Activated naive CD4-positive, alpha-beta T cell treated with anti-CD3 and anti-CD28 coated beads for 36 hours (primary cell): ENCODE data around the gene PRKCE. TPM values are rescaled to one million over a fixed set of nuclear protein-coding genes. Genes with fewer than 3 reads are reported as not detected.

Experiments used
- CTCF ChIA-PET: fragments of 350-600 bp; sonication (Branson Sonifier 250); formaldehyde crosslinking; loops from one replicate; lab custom pipeline; 2021; ENCODE audit warnings: antibody characterized with exemption; lab: Charles Lee
- DNase-seq: peaks from one replicate; pipeline ENCODE4 v3.0.0-alpha.2; 2020
- H3K27ac Mint-ChIP-seq: one replicate; pipeline ENCODE4 v1.8.0; 2021; ENCODE audit warnings: mild to moderate bottlenecking, mixed read lengths
- H3K27me3 Mint-ChIP-seq: one replicate; pipeline ENCODE4 v1.8.0; 2021; ENCODE audit warnings: low read depth, mixed read lengths
- H3K36me3 Mint-ChIP-seq: one replicate; pipeline ENCODE4 v1.8.0; 2021; ENCODE audit warnings: low read depth, mixed read lengths
- H3K4me1 Mint-ChIP-seq: one replicate; pipeline ENCODE4 v1.8.0; 2021; ENCODE audit warnings: low read depth, mixed read lengths
- H3K4me3 Mint-ChIP-seq: one replicate; pipeline ENCODE4 v1.8.0; 2021; ENCODE audit warnings: mild to moderate bottlenecking, moderate library complexity, mixed read lengths
- H3K9me3 Mint-ChIP-seq: one replicate; pipeline ENCODE4 v1.8.0; 2021; ENCODE audit warnings: mixed read lengths
- intact Hi-C: fragments of 100-400 bp; cut with micrococcal nuclease; formaldehyde crosslinking; loops from one replicate; pipeline ENCODE4 v1.15.1; 2023
- total RNA-seq, 2 experiments: library from RNA; stranded (reverse); gene quantifications; one replicate each; pipeline ENCODE4 v1.2.3, GENCODE V29; 2021

Gene PRKCE
- total RNA-seq, 2 experiments from 2014 or later = 9.4 to 10.6 TPM

DNA sequence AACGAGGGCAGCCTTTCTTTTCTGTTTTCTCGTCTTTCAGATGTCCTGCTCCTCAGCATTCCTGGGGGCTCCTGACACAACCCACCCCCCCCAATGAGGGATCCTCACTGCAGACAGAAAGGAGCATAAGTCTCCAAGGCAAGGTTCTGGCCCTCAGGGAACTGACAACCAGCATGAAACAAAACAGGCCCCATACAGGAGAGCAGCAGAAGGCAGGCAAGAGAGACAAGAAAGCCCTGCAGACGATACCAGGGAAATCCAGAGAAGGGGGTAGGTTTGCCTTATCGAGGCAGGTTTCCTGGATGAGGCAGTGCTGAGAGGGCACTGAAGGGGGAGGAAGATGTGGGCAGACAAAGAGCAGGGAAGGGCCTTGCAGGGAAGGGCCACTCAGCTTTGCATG is 541.9 kb downstream of the PRKCE start:
- intact Hi-C loops = no loop called here
- Mint-ChIP-seq H3K4me3 (no peak overlapping the region), H3K27ac (no peak overlapping the region), H3K36me3 (peaks cover 2% of the 10 kb centered on the region), H3K4me1 (peaks cover 3% of the 10 kb centered on the region), H3K9me3 (no peaks in the 10 kb centered on the region), H3K27me3 (peaks cover 2% of the 10 kb centered on the region)
- CTCF ChIA-PET = interaction anchor here (0.8 kb wide), 1 partner anchor 243 kb away, joined by 4 read pairs; no protein-coding TSS in a partner anchor
- DNase-seq = no peak

DNA sequence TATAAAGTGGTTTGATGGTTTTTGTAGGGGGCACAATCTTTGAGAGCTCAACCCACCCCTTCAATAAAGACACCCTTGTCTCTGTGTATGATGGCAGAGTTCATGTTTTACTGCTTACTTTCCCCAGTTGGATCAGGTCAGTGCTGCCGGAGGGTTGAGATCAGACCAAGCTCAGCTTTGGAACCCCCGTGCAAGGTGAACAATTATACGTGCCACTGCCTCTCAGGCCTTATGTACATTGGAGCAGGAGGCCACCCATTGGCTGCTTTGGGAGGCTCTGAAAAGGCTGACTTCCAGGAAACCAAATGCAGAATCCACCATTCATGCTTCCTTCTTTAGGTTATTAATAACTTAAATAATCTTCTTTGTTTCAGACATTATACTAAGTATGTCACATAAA is 542.4 kb downstream of the PRKCE start:
- Mint-ChIP-seq H3K27ac (no peak overlapping the region), H3K4me1 (peaks cover 2% of the 10 kb centered on the region), H3K36me3 (peaks cover 2% of the 10 kb centered on the region), H3K27me3 (peaks cover 2% of the 10 kb centered on the region), H3K9me3 (no peaks in the 10 kb centered on the region), H3K4me3 (no peak overlapping the region)
- intact Hi-C loops = no loop called here
- no peak for DNase-seq
- CTCF ChIA-PET = interaction anchor here (0.6 kb wide), 1 partner anchor 130 kb away, joined by 5 read pairs; no protein-coding TSS in a partner anchor

DNA sequence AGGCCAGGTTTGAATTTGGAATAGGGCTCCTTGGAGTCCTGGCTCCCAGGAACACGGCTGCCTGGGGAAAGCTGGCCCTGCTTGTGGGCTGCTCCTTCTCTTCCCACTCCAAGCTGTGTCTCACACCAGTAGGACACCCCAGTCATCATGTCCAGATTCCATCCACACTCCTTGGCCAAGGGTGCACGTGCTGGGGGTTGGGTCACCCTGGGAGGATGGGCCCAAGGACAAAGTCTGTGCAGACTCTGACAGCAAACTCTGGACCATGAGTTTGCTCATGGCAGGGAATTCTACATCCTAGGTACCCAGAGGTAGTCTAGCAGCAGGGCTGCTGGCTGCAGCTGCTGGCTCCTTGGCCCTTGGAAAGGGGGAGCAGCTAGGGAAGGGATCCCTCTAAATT is 543.4 kb downstream of the PRKCE start:
- Mint-ChIP-seq H3K4me1 (peaks cover 1% of the 10 kb centered on the region), H3K4me3 (no peak overlapping the region), H3K27ac (no peak overlapping the region), H3K36me3 (no peaks in the 10 kb centered on the region), H3K9me3 (no peaks in the 10 kb centered on the region), H3K27me3 (peaks cover 2% of the 10 kb centered on the region)
- CTCF ChIA-PET = interaction anchor here (0.8 kb wide), 1 partner anchor 184 kb away, joined by 3 read pairs; no protein-coding TSS in a partner anchor
- no peak for DNase-seq
- intact Hi-C loops = no loop called here

DNA sequence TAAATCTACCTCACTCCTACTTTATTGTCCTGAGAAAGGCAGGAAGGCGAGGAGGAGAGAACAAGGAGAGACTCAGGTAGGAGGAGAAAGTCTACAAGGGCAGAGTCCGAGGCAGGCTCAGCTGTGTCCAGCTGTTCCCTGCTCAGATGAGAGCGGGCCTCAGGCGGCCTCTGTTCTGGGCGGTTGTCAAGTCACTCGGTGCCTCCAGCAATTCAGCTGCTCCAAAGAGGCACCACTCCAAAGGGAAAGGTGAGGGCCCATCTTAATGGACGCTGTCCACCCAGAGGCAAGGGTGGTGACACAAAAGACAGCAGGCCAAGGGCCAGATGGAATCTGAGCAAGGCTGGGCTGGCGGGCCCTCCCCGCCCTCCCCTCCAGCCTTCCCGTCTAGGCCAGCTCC is 544.3 kb downstream of the PRKCE start:
- CTCF ChIA-PET = interaction anchor here (0.6 to 0.8 kb wide), 2 partner anchors 16 to 185 kb away, joined by 3 to 4 read pairs; no protein-coding TSS in a partner anchor
- Mint-ChIP-seq H3K4me1 (peaks cover 11% of the 10 kb centered on the region), H3K27ac (no peak overlapping the region), H3K9me3 (no peaks in the 10 kb centered on the region), H3K27me3 (peaks cover 2% of the 10 kb centered on the region), H3K36me3 (no peaks in the 10 kb centered on the region), H3K4me3 (no peak overlapping the region)
- intact Hi-C loops = no loop called here
- DNase-seq = no peak

DNA sequence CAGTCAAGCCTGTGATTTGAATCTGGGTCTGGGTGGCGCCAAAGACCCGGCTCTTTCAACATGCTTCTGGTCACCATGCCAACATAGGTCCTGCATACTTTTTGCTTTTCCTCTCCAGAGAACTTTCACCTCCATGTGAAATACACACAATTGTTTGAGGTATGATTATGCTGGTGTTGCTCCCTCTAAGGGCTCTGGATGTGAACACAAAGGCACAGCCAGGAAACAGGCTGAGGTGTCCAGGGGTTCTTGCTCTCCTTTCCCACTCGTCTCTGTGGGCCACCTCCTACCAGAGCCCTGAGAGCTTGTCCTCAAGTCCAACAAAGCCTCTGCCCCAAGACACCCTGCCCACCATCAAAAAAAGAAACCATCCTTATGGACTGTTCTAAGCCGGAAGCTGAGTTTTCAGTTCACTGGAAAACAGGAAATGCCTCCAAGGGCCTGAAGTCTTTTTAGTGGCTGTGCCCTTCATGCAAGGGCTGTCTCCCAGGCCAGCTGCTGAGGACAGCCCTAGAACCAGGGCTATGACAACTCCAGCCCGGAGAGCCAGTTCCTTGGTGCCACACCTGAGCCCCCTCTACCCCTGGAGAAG is 545.5 kb downstream of the PRKCE start:
- Mint-ChIP-seq H3K4me3 (no peak overlapping the region), H3K27ac (no peak overlapping the region), H3K9me3 (peaks cover 3% of the 10 kb centered on the region), H3K27me3 (no peaks in the 10 kb centered on the region), H3K36me3 (no peaks in the 10 kb centered on the region), H3K4me1 (peaks cover 17% of the 10 kb centered on the region)
- intact Hi-C loops = no loop called here
- CTCF ChIA-PET = no interaction called here
- no peak for DNase-seq

DNA sequence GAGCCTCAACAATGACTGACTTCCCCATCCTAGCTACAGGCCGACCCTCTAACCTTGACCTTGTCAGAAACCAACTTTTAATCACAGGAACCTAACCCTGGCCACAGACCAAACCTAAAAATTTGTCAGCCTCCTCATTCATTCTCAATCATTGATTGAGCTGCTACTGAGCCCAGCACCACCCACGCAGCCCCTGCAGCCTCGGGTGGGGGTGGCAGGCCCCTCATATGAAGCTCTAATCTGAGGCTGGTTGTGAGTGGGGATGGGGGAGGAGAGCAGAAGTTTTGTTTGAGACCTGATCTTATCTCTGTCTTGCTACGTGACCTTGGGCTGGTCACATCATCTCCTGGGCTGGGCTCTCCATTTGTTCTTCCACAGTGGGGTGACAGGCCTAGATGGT is 546.2 kb downstream of the PRKCE start:
- H3K4me1 Mint-ChIP-seq = peaks cover 17% of the 10 kb centered on the region
- H3K36me3 Mint-ChIP-seq = no peaks in the 10 kb centered on the region
- peaks cover 3% of the 10 kb centered on the region for H3K9me3 Mint-ChIP-seq
- CTCF ChIA-PET = no interaction called here
- DNase-seq = no peak
- no peaks in the 10 kb centered on the region for H3K27me3 Mint-ChIP-seq
- intact Hi-C loops = no loop called here
- no peak overlapping the region for H3K4me3 Mint-ChIP-seq
- H3K27ac Mint-ChIP-seq = no peak overlapping the region

DNA sequence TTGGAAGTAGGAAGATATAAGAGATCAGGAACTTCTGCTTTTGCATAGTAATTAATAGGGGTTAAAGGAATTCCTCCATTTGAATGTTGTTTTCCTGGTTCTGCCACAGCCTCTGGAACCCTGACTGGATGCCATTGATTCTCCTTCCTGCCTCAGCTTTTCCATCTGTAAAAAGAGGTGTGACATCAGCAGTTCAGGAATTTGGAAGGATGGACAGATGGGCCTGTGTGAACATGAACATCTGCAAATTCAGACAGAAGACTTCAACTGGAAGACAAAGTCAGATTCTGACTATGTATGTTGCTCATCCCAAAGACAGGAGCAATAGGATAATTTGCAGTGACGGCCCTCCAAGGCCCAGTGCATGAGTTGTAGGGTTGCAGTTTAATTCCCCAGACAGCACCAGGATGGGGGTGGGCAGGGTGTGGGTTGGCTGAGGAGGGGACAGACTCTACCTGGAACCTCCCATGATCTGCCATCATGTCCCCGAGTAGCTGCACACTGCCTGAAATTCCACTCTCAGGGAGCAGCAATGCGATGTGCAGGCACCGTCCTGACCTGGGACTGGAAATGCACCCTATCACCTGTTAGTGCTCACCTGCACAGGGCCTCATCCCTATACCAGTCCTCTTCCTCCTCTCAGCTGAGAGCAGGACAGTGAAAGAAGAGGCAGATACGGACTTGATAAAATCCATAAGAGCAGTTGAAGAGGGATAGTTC is 546.8 kb downstream of the PRKCE start:
- no peaks in the 10 kb centered on the region for H3K27me3 Mint-ChIP-seq
- H3K4me3 Mint-ChIP-seq = no peak overlapping the region
- CTCF ChIA-PET = no interaction called here
- no peaks in the 10 kb centered on the region for H3K36me3 Mint-ChIP-seq
- peaks cover 3% of the 10 kb centered on the region for H3K9me3 Mint-ChIP-seq
- no peak for DNase-seq
- H3K4me1 Mint-ChIP-seq = peaks cover 17% of the 10 kb centered on the region
- no peak overlapping the region for H3K27ac Mint-ChIP-seq
- intact Hi-C loops = no loop called here

DNA sequence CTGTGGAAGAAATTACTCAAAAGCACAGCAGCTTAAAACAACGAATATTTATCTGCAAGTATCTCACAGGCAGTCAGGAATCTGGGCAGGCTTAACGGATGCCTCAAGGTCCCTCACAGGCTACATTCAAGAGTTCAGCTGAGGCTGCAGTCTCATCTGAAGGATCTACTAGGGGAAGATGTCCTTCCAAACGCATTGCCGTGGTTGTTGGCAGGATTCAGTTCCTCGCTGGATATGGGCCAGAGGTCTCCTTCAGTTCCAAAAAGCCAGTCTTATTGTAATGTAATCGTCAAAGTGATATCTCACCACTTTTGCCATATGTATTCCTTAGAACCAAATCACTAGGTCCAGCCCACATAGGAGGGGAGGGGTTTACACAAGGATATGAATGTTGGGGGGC is 547.5 kb downstream of the PRKCE start:
- peaks cover 17% of the 10 kb centered on the region for H3K4me1 Mint-ChIP-seq
- H3K27ac Mint-ChIP-seq = no peak overlapping the region
- CTCF ChIA-PET = no interaction called here
- no peak overlapping the region for H3K4me3 Mint-ChIP-seq
- H3K36me3 Mint-ChIP-seq = no peaks in the 10 kb centered on the region
- intact Hi-C loops = no loop called here
- no peak for DNase-seq
- H3K27me3 Mint-ChIP-seq = no peaks in the 10 kb centered on the region
- H3K9me3 Mint-ChIP-seq = peaks cover 3% of the 10 kb centered on the region

DNA sequence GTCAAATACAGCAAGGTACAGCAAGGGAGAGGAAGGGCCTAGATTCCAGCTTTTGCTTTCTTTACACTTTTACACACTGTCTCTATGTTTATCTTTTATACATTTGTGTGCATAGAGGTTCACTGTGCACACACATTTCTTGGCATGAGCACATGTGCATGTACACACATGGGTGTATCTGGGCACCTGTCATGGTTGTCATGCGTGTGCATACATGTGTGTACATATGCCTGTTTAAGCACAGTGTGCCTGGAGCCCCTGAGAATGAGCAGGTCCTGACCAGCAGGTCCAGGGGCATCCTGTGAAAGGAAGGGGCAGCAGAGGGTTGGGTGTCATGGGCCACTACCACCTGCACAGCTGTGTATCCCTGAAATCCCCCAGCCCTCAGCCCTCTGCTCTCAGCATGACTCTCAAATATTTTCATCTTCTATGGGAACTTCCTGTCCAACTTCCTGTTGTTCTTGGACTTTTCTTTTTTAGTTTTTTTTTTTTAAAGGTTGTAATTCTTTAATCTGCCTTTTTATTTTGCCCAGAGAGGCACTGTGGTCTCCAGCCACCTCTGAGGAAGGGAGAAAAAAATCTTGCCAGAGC is 548.7 kb downstream of the PRKCE start:
- peaks cover 17% of the 10 kb centered on the region for H3K4me1 Mint-ChIP-seq
- CTCF ChIA-PET = interaction anchor here (0.6 to 1.0 kb wide), 2 partner anchors 9 to 163 kb away, joined by 3 read pairs; no protein-coding TSS in a partner anchor
- DNase-seq = peak; percentile 32
- H3K4me3 Mint-ChIP-seq = no peak overlapping the region
- H3K9me3 Mint-ChIP-seq = peaks cover 3% of the 10 kb centered on the region
- intact Hi-C loops = no loop called here
- no peaks in the 10 kb centered on the region for H3K27me3 Mint-ChIP-seq
- peak overlapping the region; percentile 16 for H3K27ac Mint-ChIP-seq
- H3K36me3 Mint-ChIP-seq = no peaks in the 10 kb centered on the region

DNA sequence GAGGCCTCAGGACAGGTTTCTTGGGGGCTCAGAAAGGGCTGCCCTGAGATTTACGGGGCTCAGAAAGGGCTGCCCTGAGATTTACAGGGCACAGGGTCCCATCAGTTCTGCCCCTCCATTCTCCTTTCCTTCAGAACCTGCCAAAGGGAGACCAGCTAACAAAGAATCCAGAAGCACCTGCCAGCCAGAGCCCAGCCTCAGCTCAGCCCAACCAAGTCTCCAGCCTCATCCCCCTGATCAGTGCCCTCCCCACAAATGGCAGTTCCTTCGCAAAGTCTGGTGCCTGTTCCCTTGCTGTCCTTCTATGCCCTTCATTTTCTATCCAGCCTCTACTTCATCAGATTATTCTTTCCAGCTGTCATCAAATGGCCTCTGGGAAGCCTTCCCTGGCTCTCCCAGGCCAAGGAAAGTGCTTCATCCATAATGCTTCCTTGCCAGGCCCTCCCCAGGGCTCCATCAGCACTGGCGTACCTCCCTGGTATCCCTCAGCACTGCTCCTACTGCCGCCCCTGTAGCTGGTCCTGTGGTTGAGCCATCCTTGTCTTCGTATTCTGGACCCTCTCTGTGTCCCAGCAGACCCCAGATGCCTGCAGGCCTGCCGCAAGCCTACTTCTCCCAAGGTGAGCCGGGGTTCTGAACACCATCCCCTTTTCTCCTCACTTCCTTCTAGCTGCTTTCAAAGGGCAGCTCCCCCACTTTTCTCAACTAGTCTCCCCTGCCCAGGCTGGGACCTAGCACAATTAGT is 549.6 kb downstream of the PRKCE start:
- CTCF ChIA-PET = interaction anchor here (1.0 kb wide), 1 partner anchor 162 kb away, joined by 3 read pairs; no protein-coding TSS in a partner anchor
- no peak for DNase-seq
- Mint-ChIP-seq H3K4me3 (no peak overlapping the region), H3K4me1 (peaks cover 17% of the 10 kb centered on the region), H3K27me3 (no peaks in the 10 kb centered on the region), H3K27ac (no peak overlapping the region), H3K36me3 (no peaks in the 10 kb centered on the region), H3K9me3 (peaks cover 3% of the 10 kb centered on the region)
- intact Hi-C loops = no loop called here

DNA sequence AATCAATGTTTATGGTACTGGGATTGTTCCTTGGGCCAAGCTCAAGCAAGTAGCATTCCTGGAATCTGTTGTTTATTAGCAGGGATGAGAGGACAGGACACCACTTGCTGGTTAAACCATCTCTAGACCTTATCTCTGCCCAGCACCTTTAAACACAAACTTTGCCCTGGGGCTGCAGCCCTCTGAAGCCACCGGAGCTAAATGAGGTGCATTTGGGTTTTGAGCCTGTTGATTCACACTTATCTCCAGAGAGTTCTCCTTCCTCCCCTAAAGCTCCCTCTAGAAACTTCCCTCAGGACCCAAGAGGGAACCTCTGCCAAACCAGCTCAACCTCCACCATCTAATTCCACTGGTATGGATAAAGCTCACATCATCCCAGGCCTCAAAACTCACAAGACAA is 551.0 kb downstream of the PRKCE start:
- DNase-seq = no peak
- Mint-ChIP-seq H3K36me3 (no peaks in the 10 kb centered on the region), H3K9me3 (peaks cover 3% of the 10 kb centered on the region), H3K4me3 (no peak overlapping the region), H3K27me3 (no peaks in the 10 kb centered on the region), H3K4me1 (peaks cover 17% of the 10 kb centered on the region), H3K27ac (no peak overlapping the region)
- intact Hi-C loops = no loop called here
- CTCF ChIA-PET = no interaction called here

DNA sequence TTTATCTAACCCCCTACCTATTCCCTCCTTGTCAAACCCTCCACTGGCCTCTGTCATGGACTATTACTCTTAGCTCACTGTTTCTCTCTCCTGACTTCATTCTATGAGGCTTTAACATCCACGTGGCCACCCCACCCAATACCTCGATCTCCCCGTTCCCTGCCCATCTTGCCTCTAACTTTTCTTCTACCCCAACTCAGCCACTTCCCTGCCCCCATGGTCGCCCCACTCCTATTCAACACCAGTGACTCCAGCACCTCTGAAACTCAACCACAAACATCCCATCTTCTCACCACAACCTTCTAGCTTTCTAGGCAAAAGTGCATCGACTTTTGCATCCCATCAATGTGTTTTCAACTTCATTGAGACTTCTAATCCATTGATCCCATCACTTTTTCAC is 551.5 kb downstream of the PRKCE start:
- Mint-ChIP-seq H3K4me1 (peaks cover 17% of the 10 kb centered on the region), H3K27ac (no peak overlapping the region), H3K4me3 (no peak overlapping the region), H3K36me3 (no peaks in the 10 kb centered on the region), H3K27me3 (no peaks in the 10 kb centered on the region), H3K9me3 (peaks cover 3% of the 10 kb centered on the region)
- CTCF ChIA-PET = no interaction called here
- intact Hi-C loops = no loop called here
- no peak for DNase-seq
